ENCODE data around the gene GGCX.
"Not testable (repeated sequence)": the region's sequence is repeated elsewhere in the genome, so short reads cannot be mapped to it uniquely, and the experiment has no call there.

Gene GGCX

DNA sequence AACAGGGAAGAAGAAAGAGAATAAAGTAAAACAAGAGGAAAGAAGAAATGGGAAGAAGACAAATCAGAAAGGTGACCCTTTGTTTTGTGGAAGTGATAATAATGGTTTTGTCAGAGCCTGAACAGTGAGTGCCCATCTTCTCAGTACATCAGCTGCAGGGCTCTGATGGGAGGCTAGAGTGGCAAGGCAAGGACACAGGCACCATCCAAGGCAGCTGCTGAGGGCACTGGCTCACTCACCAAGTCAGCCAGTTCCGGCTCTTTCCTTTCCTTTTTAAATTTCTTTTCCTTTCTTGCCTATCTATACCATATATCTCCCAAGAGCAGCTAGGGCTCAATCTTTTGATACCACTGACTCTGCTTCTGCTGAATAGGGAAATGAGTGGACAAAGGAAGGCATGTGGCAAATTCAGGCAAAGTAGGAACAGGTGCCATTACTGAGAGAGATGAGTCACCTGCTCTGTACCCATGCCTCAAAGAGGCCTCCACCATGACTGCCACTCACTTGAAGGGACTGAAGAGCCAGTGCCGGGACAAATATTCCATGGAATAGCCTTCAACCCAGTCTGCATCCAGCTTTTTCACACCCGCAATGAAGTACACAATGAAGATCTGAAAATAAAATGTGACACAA is 6.2 kb downstream of the GGCX start:
- TF ChIP-seq POLR2A (IDR thresholded peaks at IDR 0.05; ENCODE audit: low read depth, low read length) (no peak), TAF1 (IDR thresholded peaks at IDR 0.05; ENCODE audit: borderline replicate concordance, low read depth, low read length) (no peak), POLR2AphosphoS5 (IDR thresholded peaks at IDR 0.05; ENCODE audit: low read depth, low read length) (no peak)
- FAIRE-seq (no peak), DNase-seq (ENCODE audit: insufficient read length) (no peak)

GRCh38 chr2:85553184-85553583 is 8.1 kb downstream of the GGCX start:
- no peak for FAIRE-seq
- no peak for DNase-seq (ENCODE audit: insufficient read length)
- TF ChIP-seq TAF1 (IDR thresholded peaks at IDR 0.05; ENCODE audit: borderline replicate concordance, low read depth, low read length) = no peak
- TF ChIP-seq POLR2A (IDR thresholded peaks at IDR 0.05; ENCODE audit: low read depth, low read length) = no peak
- no peak for TF ChIP-seq POLR2AphosphoS5 (IDR thresholded peaks at IDR 0.05; ENCODE audit: low read depth, low read length)

GRCh38 chr2:85551698-85552678 is 9.3 kb downstream of the GGCX start:
- peak; percentile 44 for DNase-seq (ENCODE audit: insufficient read length)
- TF ChIP-seq POLR2AphosphoS5 (IDR thresholded peaks at IDR 0.05; ENCODE audit: low read depth, low read length) (no peak), TAF1 (IDR thresholded peaks at IDR 0.05; ENCODE audit: borderline replicate concordance, low read depth, low read length) (0 out of 2 replicates have a peak, but pooled peaks have one; percentile 6)
- peak; percentile 92 for FAIRE-seq

GRCh38 chr2:85550486-85550885 is 10.8 kb downstream of the GGCX start:
- TF ChIP-seq TAF1 (IDR thresholded peaks at IDR 0.05; ENCODE audit: borderline replicate concordance, low read depth, low read length) (no peak), POLR2AphosphoS5 (IDR thresholded peaks at IDR 0.05; ENCODE audit: low read depth, low read length) (no peak), POLR2A (IDR thresholded peaks at IDR 0.05; ENCODE audit: low read depth, low read length) (no peak)
- FAIRE-seq (no peak), DNase-seq (ENCODE audit: insufficient read length) (no peak)

DNA sequence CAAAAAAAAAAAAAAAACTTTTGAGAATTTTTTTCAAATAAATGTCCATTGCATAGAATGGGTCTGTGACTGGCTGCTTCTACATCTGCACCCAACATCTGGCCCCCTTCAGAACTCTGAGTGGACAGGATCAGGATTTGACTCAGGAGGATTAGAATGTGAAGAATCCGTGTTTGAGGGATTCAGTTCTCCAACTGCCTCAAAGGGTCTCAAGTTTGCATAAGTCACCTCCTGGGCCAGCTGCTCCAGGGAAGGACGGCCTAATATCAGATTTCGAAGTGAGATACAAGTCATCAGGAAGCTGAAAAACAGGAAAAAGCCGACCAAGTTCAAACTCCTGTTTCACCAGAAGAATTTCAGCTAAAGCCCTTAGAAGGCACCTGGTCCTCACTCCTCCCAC is 11.5 kb downstream of the GGCX start:
- TF ChIP-seq POLR2AphosphoS5 (IDR thresholded peaks at IDR 0.05; ENCODE audit: low read depth, low read length) (no peak), POLR2A (IDR thresholded peaks at IDR 0.05; ENCODE audit: low read depth, low read length) (no peak), TAF1 (IDR thresholded peaks at IDR 0.05; ENCODE audit: borderline replicate concordance, low read depth, low read length) (no peak)
- FAIRE-seq (no peak), DNase-seq (ENCODE audit: insufficient read length) (no peak)

GRCh38 chr2:85549095-85549494 is 12.2 kb downstream of the GGCX start:
- FAIRE-seq (no peak), DNase-seq (ENCODE audit: insufficient read length) (no peak)
- no peak for TF ChIP-seq TAF1 (IDR thresholded peaks at IDR 0.05; ENCODE audit: borderline replicate concordance, low read depth, low read length)
- TF ChIP-seq POLR2AphosphoS5 (IDR thresholded peaks at IDR 0.05; ENCODE audit: low read depth, low read length) = no peak
- TF ChIP-seq POLR2A (IDR thresholded peaks at IDR 0.05; ENCODE audit: low read depth, low read length) = no peak

DNA sequence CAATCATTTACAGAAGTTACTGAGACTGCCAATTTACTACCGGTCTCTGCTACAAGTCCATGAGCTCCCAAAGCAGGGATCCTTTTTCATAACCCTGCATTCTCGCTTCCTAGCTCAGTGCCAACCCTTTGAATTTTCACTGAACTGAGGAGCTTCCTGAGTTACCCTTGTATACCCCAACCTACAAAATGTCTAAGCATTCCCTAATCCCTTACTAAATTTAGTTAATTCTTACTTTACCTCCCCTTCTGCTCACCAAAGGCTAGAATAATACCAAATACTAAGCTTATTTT is 12.7 kb downstream of the GGCX start:
- FAIRE-seq (no peak), DNase-seq (ENCODE audit: insufficient read length) (no peak)
- TF ChIP-seq TAF1 (IDR thresholded peaks at IDR 0.05; ENCODE audit: borderline replicate concordance, low read depth, low read length) = no peak
- no peak for TF ChIP-seq POLR2AphosphoS5 (IDR thresholded peaks at IDR 0.05; ENCODE audit: low read depth, low read length)
- TF ChIP-seq POLR2A (IDR thresholded peaks at IDR 0.05; ENCODE audit: low read depth, low read length) = no peak

DNA sequence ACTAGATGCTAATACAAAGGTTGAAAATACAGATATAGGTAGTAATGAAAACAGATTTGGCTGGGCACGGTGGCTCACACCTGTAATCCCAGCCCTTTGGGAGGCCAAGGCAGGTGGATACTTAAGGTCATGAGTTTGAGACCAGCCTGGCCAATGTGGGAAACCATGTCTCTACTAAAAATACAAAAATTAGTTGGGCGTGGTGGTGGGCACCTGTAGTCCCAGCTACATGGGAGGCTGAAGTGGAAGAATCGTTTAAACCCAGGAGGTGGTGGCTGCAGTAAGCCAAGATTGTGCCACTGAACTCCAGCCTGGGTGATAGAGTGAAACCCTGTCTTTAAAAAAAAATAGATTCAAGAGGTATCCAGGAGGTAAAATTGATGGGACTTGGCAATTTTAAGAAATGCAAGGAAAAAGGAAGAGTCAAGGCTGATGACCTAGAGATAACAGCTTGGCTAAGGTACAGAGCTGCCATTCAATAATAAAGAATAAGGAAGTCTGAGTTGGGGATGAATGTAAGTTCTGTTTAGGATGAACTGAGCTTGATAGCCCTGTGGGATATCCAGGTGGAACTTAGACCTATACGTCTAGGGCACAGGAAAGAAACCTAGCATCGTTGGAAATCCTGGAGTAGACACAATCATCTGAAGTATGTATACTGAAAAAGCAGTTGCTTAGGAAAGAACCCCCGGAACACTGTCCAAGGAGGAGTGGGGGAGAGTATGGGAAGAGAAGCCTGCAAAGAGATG is 13.3 kb downstream of the GGCX start:
- FAIRE-seq (no peak), DNase-seq (ENCODE audit: insufficient read length) (no peak)

GRCh38 chr2:85547089-85547858 is 14.0 kb downstream of the GGCX start:
- DNase-seq (ENCODE audit: insufficient read length) = no peak
- no peak; the same call in 1 of the 2 replicates for TF ChIP-seq POLR2A (IDR thresholded peaks at IDR 0.05; ENCODE audit: low read depth, low read length)
- no peak for TF ChIP-seq POLR2AphosphoS5 (IDR thresholded peaks at IDR 0.05; ENCODE audit: low read depth, low read length)
- TF ChIP-seq TAF1 (IDR thresholded peaks at IDR 0.05; ENCODE audit: borderline replicate concordance, low read depth, low read length) = no peak
- FAIRE-seq = no peak

More for the DNA sequence above, 13.3 kb downstream of the GGCX start:
- TF ChIP-seq POLR2AphosphoS5 (IDR thresholded peaks at IDR 0.05; ENCODE audit: low read depth, low read length) = no peak
- no peak for TF ChIP-seq POLR2A (IDR thresholded peaks at IDR 0.05; ENCODE audit: low read depth, low read length)
- TF ChIP-seq TAF1 (IDR thresholded peaks at IDR 0.05; ENCODE audit: borderline replicate concordance, low read depth, low read length) = no peak

GRCh38 chr2:85545780-85546240 is 15.5 kb downstream of the GGCX start:
- DNase-seq (ENCODE audit: insufficient read length) = no peak
- no peak for TF ChIP-seq POLR2A (IDR thresholded peaks at IDR 0.05; ENCODE audit: low read depth, low read length)
- peak; percentile 79; the same call in 1 of the 2 replicates for TF ChIP-seq POLR2AphosphoS5 (IDR thresholded peaks at IDR 0.05; ENCODE audit: low read depth, low read length)

GRCh38 chr2:85544915-85545779 is 16.1 kb downstream of the GGCX start:
- not testable (repeated sequence) for DNase-seq (ENCODE audit: insufficient read length); FAIRE-seq

More at GRCh38 chr2:85545780-85546240, 15.5 kb downstream of the GGCX start:
- no peak for FAIRE-seq
